GM19328 (cell line): ENCODE data around the gene MOBP.

Experiments
- ATAC-seq: cut with Tn5 transposase; IDR thresholded peaks from one replicate; pipeline ENCODE4 v1.9.1; 2021; ENCODE audit warnings: mild to moderate bottlenecking, moderate library complexity; ENCODE audit not compliant: unreplicated experiment

Gene MOBP

GRCh38 chr3:39491733-39492350, 24.4 kb downstream of the MOBP start:
- no peak for ATAC-seq

GRCh38 chr3:39494781-39495180, 27.3 kb downstream of the MOBP start:
- no peak for ATAC-seq

- no peak for ATAC-seq
Observed at GRCh38 chr3:39497753-39498152, 30.3 kb downstream of the MOBP start.

GRCh38 chr3:39499651-39500273, 32.3 kb downstream of the MOBP start:
- no peak for ATAC-seq

DNA sequence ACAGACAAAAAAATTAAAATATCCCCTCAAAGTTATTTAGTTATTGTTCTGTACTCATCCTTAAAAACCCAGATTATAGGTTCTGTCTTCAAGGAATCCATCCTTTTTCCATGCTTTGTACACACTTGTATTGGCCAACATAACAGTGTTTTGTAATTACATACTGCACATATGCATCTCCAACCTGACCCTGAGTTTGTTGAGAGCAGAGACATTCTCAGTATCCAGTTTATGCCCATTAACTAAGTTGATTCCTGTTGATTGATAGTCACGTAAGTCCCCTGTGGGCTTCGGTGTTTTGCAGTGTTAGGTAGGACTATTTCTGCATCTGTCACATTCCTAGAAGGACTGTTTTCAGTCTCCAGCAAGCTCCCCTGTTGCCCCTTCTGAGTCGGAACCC, 33.6 kb downstream of the MOBP start:
- ATAC-seq: no peak

DNA sequence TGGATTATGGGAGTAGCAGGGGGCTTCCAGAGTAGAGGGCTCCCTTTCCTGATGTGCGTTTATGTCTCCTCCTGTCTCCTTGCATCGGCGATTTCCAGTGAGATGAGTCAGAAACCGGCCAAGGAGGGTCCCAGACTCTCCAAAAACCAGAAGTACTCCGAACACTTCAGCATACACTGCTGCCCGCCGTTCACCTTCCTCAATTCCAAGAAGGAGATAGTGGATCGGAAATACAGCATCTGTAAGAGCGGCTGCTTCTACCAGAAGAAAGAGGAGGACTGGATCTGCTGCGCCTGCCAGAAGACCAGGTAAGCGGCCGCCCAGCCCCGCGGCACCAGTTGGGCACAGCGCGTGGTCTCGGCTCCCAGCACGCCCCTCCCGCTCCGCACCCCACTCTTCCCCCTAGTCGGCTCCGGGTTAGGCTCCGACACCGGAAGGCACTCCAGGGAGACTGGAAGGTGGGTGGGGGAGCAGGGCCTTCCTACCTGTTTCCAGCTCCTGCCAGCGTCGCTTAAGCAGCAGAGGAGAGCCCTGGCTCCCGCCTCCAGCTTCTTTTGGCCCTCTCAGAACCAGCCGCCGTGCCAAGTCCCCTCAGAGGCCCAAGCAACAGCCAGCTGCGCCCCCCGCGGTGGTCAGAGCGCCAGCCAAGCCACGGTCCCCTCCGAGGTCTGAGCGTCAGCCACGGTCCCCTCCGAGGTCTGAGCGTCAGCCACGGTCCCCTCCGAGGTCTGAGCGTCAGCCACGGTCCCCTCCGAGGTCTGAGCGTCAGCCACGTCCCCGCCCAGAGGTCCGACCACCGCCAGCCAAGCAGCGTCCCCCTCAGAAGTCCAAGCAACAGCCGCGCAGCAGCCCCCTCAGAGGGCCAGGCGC, 34.7 kb downstream of the MOBP start:
- ATAC-seq: no peak

DNA sequence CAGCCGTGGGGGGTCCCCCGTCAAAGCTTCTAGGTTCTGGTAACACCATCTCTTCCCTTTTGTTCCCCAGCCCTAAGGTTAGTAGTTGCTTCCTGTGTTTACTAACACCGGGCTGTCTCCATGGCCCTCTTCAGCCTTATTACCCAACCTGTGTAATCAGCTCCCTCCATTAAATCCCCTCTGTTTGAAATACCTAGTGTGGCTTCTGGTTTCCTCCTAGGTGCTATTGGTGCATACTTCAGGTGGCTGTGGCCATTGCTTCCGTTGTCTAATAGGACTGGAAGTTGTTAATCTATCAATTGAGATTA, 35.3 kb downstream of the MOBP start:
- ATAC-seq: no peak

- no peak for ATAC-seq
Observed at GRCh38 chr3:39505866-39506742, 38.6 kb downstream of the MOBP start.

DNA sequence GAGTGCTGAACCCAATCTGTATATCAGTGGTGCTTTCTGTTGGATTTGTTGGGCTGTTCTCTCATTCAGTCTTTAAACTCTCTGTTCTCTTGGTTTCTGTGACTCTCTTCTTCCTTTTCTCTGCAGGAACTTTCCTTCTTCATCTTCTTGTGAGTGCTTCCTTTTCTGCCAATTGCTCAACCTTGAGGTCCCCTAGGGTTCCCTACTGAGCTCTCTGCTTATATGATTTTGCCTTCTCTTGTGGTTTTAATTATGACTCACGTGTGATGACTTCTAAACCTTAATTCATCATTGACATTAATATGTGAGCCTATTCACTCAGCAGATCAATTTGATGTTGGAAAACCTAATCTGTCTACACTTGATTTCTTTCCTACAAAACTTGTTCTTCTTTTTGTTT, 39.4 kb downstream of the MOBP start:
- no peak for ATAC-seq

DNA sequence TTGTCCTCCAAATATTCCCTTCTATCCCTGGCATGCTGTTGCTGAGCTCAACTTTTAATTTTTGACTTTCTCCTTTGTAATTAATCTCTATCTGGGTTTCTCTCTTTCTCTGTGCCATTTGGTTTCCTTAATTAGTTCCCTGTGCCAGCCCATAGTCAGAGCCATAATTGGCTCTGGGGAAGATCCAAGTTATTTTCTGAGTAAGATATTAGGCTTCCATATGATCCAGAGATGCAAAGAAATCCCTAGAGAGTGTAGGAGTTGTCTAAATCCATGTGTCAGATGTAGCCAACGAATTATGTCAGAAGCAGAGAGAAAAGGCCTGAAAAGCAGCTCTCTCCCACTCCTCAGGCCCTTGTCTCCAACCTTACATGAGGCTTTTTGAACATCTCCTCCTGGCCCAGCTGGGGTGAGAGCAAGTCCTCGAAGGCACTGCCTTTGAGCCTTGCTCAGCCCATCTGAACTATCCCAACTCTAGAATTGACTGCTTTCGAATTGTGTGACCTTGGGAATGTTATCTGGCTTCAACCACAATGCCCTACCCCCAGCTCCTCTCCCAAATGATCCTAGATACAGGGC, 46.4 kb downstream of the MOBP start:
- ATAC-seq: no peak

GRCh38 chr3:39515681-39516441, 48.4 kb downstream of the MOBP start:
- ATAC-seq: no peak

- no peak for ATAC-seq
Observed at GRCh38 chr3:39519103-39519502, 51.6 kb downstream of the MOBP start.

GRCh38 chr3:39519554-39520288, 52.2 kb downstream of the MOBP start:
- ATAC-seq: no peak

GRCh38 chr3:39521456-39521855, 54.0 kb downstream of the MOBP start:
- ATAC-seq: no peak

DNA sequence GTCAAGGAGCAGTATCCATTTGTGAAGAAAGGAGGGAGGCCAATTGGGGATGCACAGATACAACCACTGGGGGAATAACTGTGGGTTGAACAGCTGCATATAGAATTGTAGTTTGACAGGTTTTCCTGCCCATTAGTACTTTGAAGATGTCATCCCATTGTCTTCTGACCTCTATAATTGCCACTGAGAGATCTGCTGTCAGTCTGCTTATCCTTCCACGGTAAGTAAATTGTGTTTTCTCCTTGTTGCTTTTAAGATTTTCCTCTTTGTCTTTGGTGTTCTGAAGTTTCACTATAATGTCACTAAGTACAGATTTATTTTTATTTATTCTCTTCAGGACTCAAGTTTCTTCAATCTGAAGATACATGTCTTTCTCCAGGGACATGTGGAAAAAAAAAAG, 56.6 kb downstream of the MOBP start:
- ATAC-seq: no peak

GRCh38 chr3:39528844-39529243, 61.4 kb downstream of the MOBP start:
- ATAC-seq: no peak

GRCh38 chr3:39529577-39529976, 62.1 kb downstream of the MOBP start:
- ATAC-seq: no peak

- ATAC-seq: no peak
Observed at GRCh38 chr3:39531066-39531465, 63.6 kb downstream of the MOBP start.

DNA sequence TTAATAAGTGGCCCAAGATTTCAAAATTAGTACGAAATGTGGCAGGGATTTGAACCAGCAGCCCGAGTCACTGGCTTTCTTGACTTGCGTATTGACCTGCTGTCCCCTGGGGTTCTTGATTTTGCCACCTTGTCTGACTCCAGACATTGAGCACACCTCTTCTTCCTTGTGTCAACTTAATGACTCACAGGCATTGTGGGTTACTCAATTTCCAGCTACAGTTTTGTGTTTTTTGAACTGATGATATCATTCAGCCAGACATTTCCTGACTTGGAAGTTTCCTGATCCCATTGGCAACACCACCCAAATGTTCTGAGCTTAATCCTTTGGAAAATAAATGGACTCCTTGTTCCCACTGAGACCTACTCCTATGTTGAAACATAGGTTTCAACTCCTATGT, 64.2 kb downstream of the MOBP start:
- no peak for ATAC-seq

GRCh38 chr3:39532777-39533176, 65.3 kb downstream of the MOBP start:
- ATAC-seq: no peak
